ENCODE data around the gene HIPK1.

HIPK1 gene

DNA sequence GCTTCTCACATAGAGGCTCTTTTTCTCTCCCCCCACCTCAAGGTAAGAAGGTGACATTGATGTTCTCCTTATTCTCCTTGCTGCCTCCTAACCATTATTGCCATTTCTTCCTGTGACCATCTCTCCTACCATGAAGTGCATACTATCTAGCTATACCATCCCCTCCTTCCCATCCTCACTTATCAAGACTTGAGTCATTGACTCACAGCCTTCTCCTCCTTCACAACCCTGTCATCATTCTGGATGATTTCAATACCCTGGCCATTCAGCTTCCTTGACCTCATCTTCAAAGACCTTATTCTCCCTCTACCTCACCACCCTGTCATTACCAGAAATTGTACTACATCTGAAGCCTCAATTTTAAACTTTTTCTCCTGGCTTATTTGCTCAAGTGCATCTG, 10.9 kb upstream of the HIPK1 start:
- Histone ChIP-seq H3K9me3 (ENCODE audit: control insufficient read depth, low read length) (no peaks in the 10 kb centered on the region), H3K4me1 (ENCODE audit: control insufficient read depth, insufficient read depth, low read length) (no peaks in the 10 kb centered on the region), H3K36me3 (ENCODE audit: control insufficient read depth, insufficient read depth, low read length) (no peaks in the 10 kb centered on the region), H3K27me3 (ENCODE audit: control insufficient read depth, insufficient read depth, low read length) (no peaks in the 10 kb centered on the region), H3K4me3 (ENCODE audit: low read length) (no peak overlapping the region), H3K9ac (ENCODE audit: low read length) (no peak overlapping the region)

- Histone ChIP-seq H3K4me3 (ENCODE audit: low read length) (no peak overlapping the region), H3K27me3 (ENCODE audit: control insufficient read depth, insufficient read depth, low read length) (no peaks in the 10 kb centered on the region), H3K4me1 (ENCODE audit: control insufficient read depth, insufficient read depth, low read length) (peaks cover 6% of the 10 kb centered on the region), H3K9me3 (ENCODE audit: control insufficient read depth, low read length) (no peaks in the 10 kb centered on the region), H3K9ac (ENCODE audit: low read length) (no peak overlapping the region), H3K36me3 (ENCODE audit: control insufficient read depth, insufficient read depth, low read length) (no peaks in the 10 kb centered on the region)
Observed at GRCh38 chr1:113922957-113923356, 6.2 kb upstream of the HIPK1 start.

DNA sequence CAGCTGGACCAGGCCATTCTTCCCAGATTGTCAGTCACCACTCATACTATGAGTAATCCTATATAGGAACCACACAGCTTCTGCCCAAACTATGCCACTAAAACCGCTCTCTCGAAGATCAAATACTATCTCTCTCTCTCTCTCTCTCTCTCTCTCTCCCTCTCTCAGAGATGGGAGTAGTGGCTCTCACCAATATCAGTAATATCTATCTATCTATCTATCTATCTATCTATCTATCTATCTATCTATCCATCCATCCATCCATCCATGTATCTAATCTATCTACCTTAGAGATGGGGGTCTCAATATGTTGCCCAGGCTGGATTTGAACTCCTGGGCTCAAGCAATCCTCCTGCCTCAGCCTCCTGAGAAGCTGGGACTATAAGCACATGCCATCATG, 4.7 kb upstream of the HIPK1 start:
- Histone ChIP-seq H3K9ac (ENCODE audit: low read length) (no peak overlapping the region), H3K4me1 (ENCODE audit: control insufficient read depth, insufficient read depth, low read length) (peaks cover 6% of the 10 kb centered on the region), H3K27me3 (ENCODE audit: control insufficient read depth, insufficient read depth, low read length) (no peaks in the 10 kb centered on the region), H3K4me3 (ENCODE audit: low read length) (no peak overlapping the region), H3K36me3 (ENCODE audit: control insufficient read depth, insufficient read depth, low read length) (no peaks in the 10 kb centered on the region), H3K9me3 (ENCODE audit: control insufficient read depth, low read length) (no peaks in the 10 kb centered on the region)

GRCh38 chr1:113928187-113928930, 765 bp upstream of the HIPK1 start:
- H3K27me3 ChIP-seq (ENCODE audit: control insufficient read depth, insufficient read depth, low read length) = no peaks in the 10 kb centered on the region
- H3K4me1 ChIP-seq (ENCODE audit: control insufficient read depth, insufficient read depth, low read length) = peaks cover 16% of the 10 kb centered on the region

GRCh38 chr1:113929750-113930498, 800 bp downstream of the HIPK1 start:
- Histone ChIP-seq H3K27me3 (ENCODE audit: control insufficient read depth, insufficient read depth, low read length) (no peaks in the 10 kb centered on the region), H3K4me1 (ENCODE audit: control insufficient read depth, insufficient read depth, low read length) (peaks cover 22% of the 10 kb centered on the region), H3K9me3 (ENCODE audit: control insufficient read depth, low read length) (no peaks in the 10 kb centered on the region), H3K4me3 (ENCODE audit: low read length) (peak overlapping the region; percentile 81), H3K9ac (ENCODE audit: low read length) (peak overlapping the region; percentile 97), H3K36me3 (ENCODE audit: control insufficient read depth, insufficient read depth, low read length) (no peaks in the 10 kb centered on the region)

More at GRCh38 chr1:113928187-113928930, 765 bp upstream of the HIPK1 start:
- Histone ChIP-seq H3K4me3 (ENCODE audit: low read length) (peak overlapping the region; percentile 81), H3K36me3 (ENCODE audit: control insufficient read depth, insufficient read depth, low read length) (no peaks in the 10 kb centered on the region), H3K9ac (ENCODE audit: low read length) (peak overlapping the region; percentile 97), H3K9me3 (ENCODE audit: control insufficient read depth, low read length) (no peaks in the 10 kb centered on the region)

DNA sequence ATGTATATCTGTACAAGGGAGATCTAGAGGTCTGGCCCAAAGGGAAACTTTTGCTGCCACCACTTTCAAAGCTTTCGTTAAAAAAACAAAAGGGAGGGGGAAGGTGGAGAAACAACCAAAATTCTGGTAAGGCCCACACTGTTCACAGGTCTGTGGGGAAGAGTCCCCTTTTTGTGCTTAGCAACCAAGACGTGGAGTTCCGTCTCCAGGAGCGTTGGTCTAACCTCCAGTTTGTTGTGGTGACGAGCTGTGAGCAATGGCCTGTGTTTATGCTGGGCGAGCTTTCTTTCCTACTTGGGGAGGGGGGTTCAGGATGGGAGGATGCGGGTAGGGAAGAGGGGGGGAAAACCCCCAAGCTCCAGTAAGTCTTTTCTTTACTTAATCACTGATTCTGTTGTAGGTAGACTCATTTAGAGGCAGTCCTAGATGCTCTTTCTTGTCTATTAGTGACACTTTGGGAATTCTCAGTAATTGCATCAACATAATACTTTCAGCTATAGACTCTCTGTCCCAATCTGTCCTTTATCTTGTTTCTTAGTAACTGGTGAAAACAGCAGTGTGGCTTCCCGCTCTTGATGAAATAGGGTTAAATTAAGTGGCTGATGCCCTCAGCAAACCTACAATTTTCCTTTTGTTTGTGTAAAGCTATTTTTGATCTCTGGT, 1.5 kb downstream of the HIPK1 start:
- Histone ChIP-seq H3K36me3 (ENCODE audit: control insufficient read depth, insufficient read depth, low read length) (no peaks in the 10 kb centered on the region), H3K4me1 (ENCODE audit: control insufficient read depth, insufficient read depth, low read length) (peaks cover 22% of the 10 kb centered on the region), H3K9ac (ENCODE audit: low read length) (peak overlapping the region; percentile 97), H3K4me3 (ENCODE audit: low read length) (peak overlapping the region; percentile 48), H3K27me3 (ENCODE audit: control insufficient read depth, insufficient read depth, low read length) (no peaks in the 10 kb centered on the region), H3K9me3 (ENCODE audit: control insufficient read depth, low read length) (no peaks in the 10 kb centered on the region)

GRCh38 chr1:113931451-113931851, 2.3 kb downstream of the HIPK1 start:
- no peaks in the 10 kb centered on the region for H3K9me3 ChIP-seq (ENCODE audit: control insufficient read depth, low read length)
- no peaks in the 10 kb centered on the region for H3K27me3 ChIP-seq (ENCODE audit: control insufficient read depth, insufficient read depth, low read length)
- no peaks in the 10 kb centered on the region for H3K36me3 ChIP-seq (ENCODE audit: control insufficient read depth, insufficient read depth, low read length)
- peaks cover 22% of the 10 kb centered on the region for H3K4me1 ChIP-seq (ENCODE audit: control insufficient read depth, insufficient read depth, low read length)
- no peak overlapping the region for H3K4me3 ChIP-seq (ENCODE audit: low read length)
- H3K9ac ChIP-seq (ENCODE audit: low read length) = no peak overlapping the region

DNA sequence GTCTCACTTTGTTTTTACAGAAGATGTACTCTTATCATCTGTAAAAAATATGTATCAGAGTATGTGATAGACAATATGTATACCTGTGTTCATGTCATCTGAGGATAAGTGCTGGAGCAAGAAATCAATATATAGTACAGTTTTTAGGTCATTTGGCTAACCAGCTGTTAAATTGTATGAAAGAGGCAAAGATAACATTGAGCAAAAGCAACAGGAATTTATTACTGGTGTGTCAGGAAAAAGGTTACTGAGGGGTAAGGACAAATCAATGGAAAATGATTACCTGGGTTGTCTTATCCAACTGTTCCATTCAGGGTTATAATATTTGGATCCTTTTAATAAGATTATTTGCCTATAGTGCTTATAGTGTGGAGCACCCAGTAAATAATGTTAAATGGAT, 4.9 kb downstream of the HIPK1 start:
- no peak overlapping the region for H3K9ac ChIP-seq (ENCODE audit: low read length)
- no peaks in the 10 kb centered on the region for H3K27me3 ChIP-seq (ENCODE audit: control insufficient read depth, insufficient read depth, low read length)
- no peaks in the 10 kb centered on the region for H3K9me3 ChIP-seq (ENCODE audit: control insufficient read depth, low read length)
- peaks cover 16% of the 10 kb centered on the region for H3K4me1 ChIP-seq (ENCODE audit: control insufficient read depth, insufficient read depth, low read length)
- no peak overlapping the region for H3K4me3 ChIP-seq (ENCODE audit: low read length)
- no peaks in the 10 kb centered on the region for H3K36me3 ChIP-seq (ENCODE audit: control insufficient read depth, insufficient read depth, low read length)

- H3K4me1 ChIP-seq (ENCODE audit: control insufficient read depth, insufficient read depth, low read length) = peaks cover 16% of the 10 kb centered on the region
- H3K9me3 ChIP-seq (ENCODE audit: control insufficient read depth, low read length) = no peaks in the 10 kb centered on the region
- H3K36me3 ChIP-seq (ENCODE audit: control insufficient read depth, insufficient read depth, low read length) = no peaks in the 10 kb centered on the region
- no peaks in the 10 kb centered on the region for H3K27me3 ChIP-seq (ENCODE audit: control insufficient read depth, insufficient read depth, low read length)
- no peak overlapping the region for H3K9ac ChIP-seq (ENCODE audit: low read length)
- H3K4me3 ChIP-seq (ENCODE audit: low read length) = no peak overlapping the region
Observed at GRCh38 chr1:113934511-113935055, 5.5 kb downstream of the HIPK1 start.

DNA sequence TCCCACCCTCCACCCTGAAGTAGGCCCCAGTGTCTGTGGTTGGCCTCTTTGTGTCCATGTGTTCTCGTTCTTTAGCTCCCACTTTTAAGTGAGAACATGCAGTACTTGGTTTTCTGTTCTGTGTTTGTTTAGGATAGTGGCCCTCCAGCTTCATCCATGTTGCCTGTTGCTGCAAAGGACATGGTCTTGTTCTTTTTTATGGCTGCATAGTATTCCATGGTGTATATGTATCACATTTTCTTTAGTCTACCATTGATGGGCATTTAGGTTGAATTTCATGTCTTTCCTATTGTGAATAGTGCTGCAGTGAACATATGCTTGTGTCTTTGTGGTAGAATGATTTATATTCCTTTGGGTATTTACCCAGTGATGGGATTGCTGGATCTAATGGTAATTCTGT, 6.1 kb downstream of the HIPK1 start:
- H3K9ac ChIP-seq (ENCODE audit: low read length) = no peak overlapping the region
- no peak overlapping the region for H3K4me3 ChIP-seq (ENCODE audit: low read length)
- no peaks in the 10 kb centered on the region for H3K9me3 ChIP-seq (ENCODE audit: control insufficient read depth, low read length)
- no peaks in the 10 kb centered on the region for H3K27me3 ChIP-seq (ENCODE audit: control insufficient read depth, insufficient read depth, low read length)
- H3K36me3 ChIP-seq (ENCODE audit: control insufficient read depth, insufficient read depth, low read length) = no peaks in the 10 kb centered on the region
- H3K4me1 ChIP-seq (ENCODE audit: control insufficient read depth, insufficient read depth, low read length) = peaks cover 16% of the 10 kb centered on the region

GRCh38 chr1:113935970-113936369, 6.8 kb downstream of the HIPK1 start:
- Histone ChIP-seq H3K36me3 (ENCODE audit: control insufficient read depth, insufficient read depth, low read length) (no peaks in the 10 kb centered on the region), H3K4me1 (ENCODE audit: control insufficient read depth, insufficient read depth, low read length) (peaks cover 16% of the 10 kb centered on the region), H3K9ac (ENCODE audit: low read length) (no peak overlapping the region), H3K9me3 (ENCODE audit: control insufficient read depth, low read length) (no peaks in the 10 kb centered on the region), H3K4me3 (ENCODE audit: low read length) (no peak overlapping the region), H3K27me3 (ENCODE audit: control insufficient read depth, insufficient read depth, low read length) (no peaks in the 10 kb centered on the region)

GRCh38 chr1:113937146-113937545, 8.0 kb downstream of the HIPK1 start:
- Histone ChIP-seq H3K9ac (ENCODE audit: low read length) (no peak overlapping the region), H3K9me3 (ENCODE audit: control insufficient read depth, low read length) (no peaks in the 10 kb centered on the region), H3K4me1 (ENCODE audit: control insufficient read depth, insufficient read depth, low read length) (peaks cover 6% of the 10 kb centered on the region), H3K27me3 (ENCODE audit: control insufficient read depth, insufficient read depth, low read length) (no peaks in the 10 kb centered on the region), H3K36me3 (ENCODE audit: control insufficient read depth, insufficient read depth, low read length) (no peaks in the 10 kb centered on the region), H3K4me3 (ENCODE audit: low read length) (no peak overlapping the region)
